SH-SY5Y (cell line): Measurements from ENCODE around the gene RELN.

Experiments
- GATA2 ChIP-seq: IDR thresholded peaks from 2 replicates; pipeline ENCODE4 v1.6.1; 2011; ENCODE audit warnings: mild to moderate bottlenecking, low read depth, low read length
- GATA3 ChIP-seq: IDR thresholded peaks from 2 replicates; pipeline ENCODE4 v1.6.1; 2011; ENCODE audit warnings: low read depth, mild to moderate bottlenecking, low read length, moderate library complexity

The RELN gene

GRCh38 chr7:103983201-103983977, 6.1 kb downstream of the RELN start:
- TF ChIP-seq GATA2: no peak
- no peak for TF ChIP-seq GATA3

GRCh38 chr7:103981003-103981423, 8.4 kb downstream of the RELN start:
- TF ChIP-seq GATA3 (no peak), GATA2 (no peak)

GRCh38 chr7:103972779-103973434, 16.6 kb downstream of the RELN start:
- no peak for TF ChIP-seq GATA3
- no peak for TF ChIP-seq GATA2

DNA sequence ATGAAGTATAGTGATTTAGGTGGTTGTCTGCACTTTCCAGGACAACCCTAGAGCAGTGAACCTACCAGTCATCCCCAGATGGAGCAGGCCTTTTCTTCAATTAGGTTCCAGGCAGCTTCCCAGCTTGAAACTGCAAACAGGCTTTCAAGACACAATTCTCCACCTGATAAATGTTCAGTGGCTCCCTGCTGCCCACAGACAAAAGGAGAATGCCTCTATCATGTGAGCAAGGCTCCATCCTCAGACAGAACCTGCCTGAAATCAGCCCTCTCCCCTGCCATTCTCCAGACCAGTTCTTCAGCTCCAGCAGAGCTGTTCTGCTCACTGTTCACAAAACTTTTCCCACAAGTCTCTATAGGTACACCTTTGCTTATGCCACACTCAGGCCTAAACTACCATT, 22.1 kb downstream of the RELN start:
- TF ChIP-seq GATA3 (no peak), GATA2 (no peak)

- TF ChIP-seq GATA3: no peak
- TF ChIP-seq GATA2: no peak
Measured at GRCh38 chr7:103966593-103967277, 22.7 kb downstream of the RELN start.

- TF ChIP-seq GATA3 (no peak), GATA2 (no peak)
Measured at GRCh38 chr7:103964269-103964668, 25.2 kb downstream of the RELN start.

DNA sequence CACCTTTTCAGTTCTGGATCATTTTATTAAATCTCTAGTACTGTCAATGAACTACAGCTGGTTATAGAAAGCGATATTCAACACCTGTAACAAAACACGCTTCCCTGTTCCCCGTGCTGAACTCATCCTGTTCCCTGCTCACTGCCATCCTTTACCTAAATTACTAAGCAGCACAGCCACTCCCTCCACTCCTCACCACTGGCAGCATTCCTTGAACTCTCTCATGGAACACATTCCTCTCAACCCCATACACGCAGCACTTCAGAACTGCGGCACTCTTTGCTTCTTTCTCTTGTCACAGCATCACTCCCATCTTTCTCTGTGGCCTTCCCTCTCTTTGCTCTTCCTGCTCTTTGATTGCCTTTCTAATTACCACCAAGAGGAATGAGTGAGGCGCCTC, 27.4 kb downstream of the RELN start:
- no peak for TF ChIP-seq GATA3
- TF ChIP-seq GATA2: no peak

DNA sequence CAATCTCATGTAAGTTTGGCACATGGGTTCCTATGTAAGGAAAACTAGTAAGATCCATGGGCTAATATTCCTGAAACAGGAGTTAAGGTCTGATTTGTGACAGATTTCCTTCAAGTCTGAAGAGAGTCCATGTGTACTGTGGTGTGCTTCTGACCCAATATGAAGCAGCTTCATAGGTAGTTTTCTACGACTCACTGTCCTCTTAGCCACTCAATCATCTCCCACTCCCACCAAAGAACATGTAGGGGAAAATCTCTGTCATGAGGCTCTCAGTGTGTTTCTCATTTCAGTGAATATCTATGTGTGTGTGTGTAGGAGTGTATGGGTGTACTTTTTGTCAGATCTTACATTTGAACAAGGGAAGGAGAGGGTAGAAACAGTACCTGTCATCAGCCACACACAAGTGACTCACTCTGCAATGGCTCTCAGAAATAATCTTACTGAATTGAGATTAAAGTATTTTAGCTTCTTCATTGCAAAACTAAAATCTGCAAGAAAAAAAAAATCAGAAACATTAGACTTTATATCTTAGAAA, 31.1 kb downstream of the RELN start:
- no peak for TF ChIP-seq GATA2
- no peak for TF ChIP-seq GATA3

- TF ChIP-seq GATA3 (no peak), GATA2 (no peak)
Measured at GRCh38 chr7:103955985-103956384, 33.5 kb downstream of the RELN start.

DNA sequence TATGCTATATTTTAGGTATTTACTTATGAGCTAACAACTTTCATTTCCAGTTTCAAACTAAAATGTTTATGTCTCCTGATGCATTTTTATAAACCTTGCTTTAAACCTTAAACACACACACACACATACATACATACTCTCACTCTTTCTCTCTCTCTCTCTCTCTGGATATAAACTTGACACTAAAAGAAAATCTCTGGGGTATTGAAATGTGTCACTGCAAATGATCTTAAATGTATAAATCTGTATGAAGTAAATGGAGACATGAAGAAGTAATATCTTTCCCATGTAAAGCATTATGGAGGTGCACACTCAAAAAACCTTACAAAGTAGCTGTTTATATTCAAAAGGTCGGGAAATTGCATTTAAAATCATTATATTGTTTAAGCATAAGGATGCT, 37.0 kb downstream of the RELN start:
- TF ChIP-seq GATA2: no peak
- TF ChIP-seq GATA3: no peak

GRCh38 chr7:103951311-103951710, 38.1 kb downstream of the RELN start:
- TF ChIP-seq GATA3 (no peak), GATA2 (no peak)

DNA sequence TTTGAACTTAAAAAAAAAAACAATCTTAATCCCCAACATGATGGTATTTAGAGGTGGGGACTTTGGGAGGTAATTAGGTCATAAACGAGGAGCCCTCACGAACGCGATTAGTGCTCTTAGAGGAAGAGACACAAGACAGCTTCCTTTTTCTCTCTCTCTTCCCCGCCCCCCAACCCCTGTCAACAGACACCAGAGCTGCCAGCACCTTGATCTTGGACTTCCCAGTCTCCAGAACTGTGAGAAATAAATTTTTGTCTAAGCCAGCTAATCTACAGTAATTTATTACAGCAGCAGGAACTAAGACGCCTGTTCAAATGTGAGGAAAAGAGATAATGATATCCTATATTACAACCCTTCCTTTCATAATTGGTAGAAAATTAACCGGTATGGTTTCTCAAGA, 40.1 kb downstream of the RELN start:
- TF ChIP-seq GATA3 (no peak), GATA2 (no peak)

GRCh38 chr7:103947026-103947655, 42.3 kb downstream of the RELN start:
- TF ChIP-seq GATA3 (peak; percentile 99), GATA2 (peak; percentile 94)
